Measurements from ENCODE around the gene ZMYM5.
"Not testable (repeated sequence)": the region's sequence is repeated elsewhere in the genome, so short reads cannot be mapped to it uniquely, and the experiment has no call there.

ZMYM5 gene

DNA sequence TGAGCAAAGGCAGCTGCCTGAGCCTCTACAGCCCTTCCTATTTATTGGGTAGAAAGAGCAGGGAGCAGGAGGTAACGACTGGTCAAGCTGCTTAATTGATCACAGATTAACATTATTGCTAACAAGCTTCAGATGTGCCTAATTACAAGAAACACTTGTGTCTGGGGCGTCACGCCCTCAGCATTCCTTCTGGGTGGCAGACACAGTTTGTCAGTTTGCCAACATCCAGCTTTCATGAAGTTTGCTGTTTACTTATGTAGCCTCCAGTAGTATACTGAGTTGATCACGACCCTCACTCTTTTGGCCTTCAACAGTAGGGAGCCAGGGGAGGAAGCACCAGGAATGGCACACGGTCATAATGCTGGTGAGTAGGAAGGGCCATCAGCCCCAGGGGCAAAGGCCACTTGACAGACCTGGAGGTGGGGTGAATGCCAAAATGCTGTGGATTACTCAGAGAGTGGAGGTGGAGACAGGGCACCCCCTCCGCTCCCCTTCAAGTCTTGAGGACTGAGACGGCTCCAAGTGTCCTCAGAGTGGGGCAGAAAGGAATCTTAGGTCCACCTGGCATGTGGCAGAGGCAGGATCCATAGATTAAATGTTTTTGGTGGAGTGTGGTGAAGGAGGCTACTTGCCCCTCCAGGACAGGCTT is 45.8 kb downstream of the ZMYM5 start:
- H3K4me3 ChIP-seq (ENCODE audit: low read depth, low read length) = no peak overlapping the region
- DNase-seq (ENCODE audit: low read depth) = no peak
- no peak for TF ChIP-seq CTCF (IDR thresholded peaks at IDR 0.05; ENCODE audit: control insufficient read depth, extremely low read depth, insufficient read depth)

DNA sequence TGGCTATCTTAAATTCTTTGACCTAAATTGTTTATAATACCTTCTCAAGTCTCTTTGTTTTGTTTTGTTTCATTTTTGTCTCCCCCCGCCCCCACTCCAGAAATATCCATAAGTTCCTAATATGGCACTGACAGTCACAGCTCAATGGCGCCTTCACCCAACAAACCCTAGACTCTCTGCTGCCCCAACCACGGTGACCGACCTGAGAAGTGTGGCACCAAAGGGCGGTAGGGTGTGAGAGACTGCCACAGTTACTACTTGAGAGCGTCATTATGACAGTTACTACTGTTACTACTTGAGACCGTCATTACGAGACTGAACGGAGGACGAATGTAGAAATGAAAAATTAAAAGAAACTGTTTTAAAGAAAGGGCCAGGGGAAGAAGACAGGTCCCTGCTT is 46.3 kb downstream of the ZMYM5 start:
- no peak overlapping the region for H3K4me3 ChIP-seq (ENCODE audit: low read depth, low read length)
- no peak for TF ChIP-seq CTCF (IDR thresholded peaks at IDR 0.05; ENCODE audit: control insufficient read depth, extremely low read depth, insufficient read depth)

GRCh38 chr13:19815842-19816241 is 47.6 kb downstream of the ZMYM5 start:
- DNase-seq (ENCODE audit: low read depth); H3K4me3 ChIP-seq (ENCODE audit: low read depth, low read length): not testable (repeated sequence)

More for the DNA sequence above, 46.3 kb downstream of the ZMYM5 start:
- no peak for DNase-seq (ENCODE audit: low read depth)

- no peak for TF ChIP-seq CTCF (IDR thresholded peaks at IDR 0.05; ENCODE audit: control insufficient read depth, extremely low read depth, insufficient read depth)
- no peak for DNase-seq (ENCODE audit: low read depth)
- H3K4me3 ChIP-seq (ENCODE audit: low read depth, low read length) = no peak overlapping the region
These were observed 52.2 kb downstream of the ZMYM5 start for GRCh38 chr13:19810996-19811881.

DNA sequence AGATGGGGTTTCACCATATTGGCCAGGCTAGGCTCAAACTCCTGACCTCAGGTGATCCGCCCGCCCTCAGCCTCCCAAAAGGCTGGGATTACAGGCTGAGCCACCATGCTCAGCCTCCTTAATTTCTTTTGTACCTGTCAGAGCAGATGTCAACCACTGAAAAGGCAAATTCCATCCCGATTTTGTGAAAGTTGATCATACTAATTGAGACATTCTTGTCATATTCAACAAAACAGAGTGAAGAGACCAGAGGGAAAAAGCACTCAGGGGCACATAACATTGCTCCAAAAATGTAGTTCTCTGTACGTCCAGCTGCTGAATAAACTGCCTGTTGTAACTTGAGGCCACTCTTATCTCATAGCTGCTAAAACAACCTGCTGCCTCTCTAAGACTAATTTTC is 53.3 kb downstream of the ZMYM5 start:
- DNase-seq (ENCODE audit: low read depth) = no peak
- TF ChIP-seq CTCF (IDR thresholded peaks at IDR 0.05; ENCODE audit: control insufficient read depth, extremely low read depth, insufficient read depth) = no peak
- no peak overlapping the region for H3K4me3 ChIP-seq (ENCODE audit: low read depth, low read length)

- no peak for DNase-seq (ENCODE audit: low read depth)
- H3K4me3 ChIP-seq (ENCODE audit: low read depth, low read length) = no peak overlapping the region
- TF ChIP-seq CTCF (IDR thresholded peaks at IDR 0.05; ENCODE audit: control insufficient read depth, extremely low read depth, insufficient read depth) = no peak
These were observed 57.7 kb downstream of the ZMYM5 start for GRCh38 chr13:19805765-19806164.

DNA sequence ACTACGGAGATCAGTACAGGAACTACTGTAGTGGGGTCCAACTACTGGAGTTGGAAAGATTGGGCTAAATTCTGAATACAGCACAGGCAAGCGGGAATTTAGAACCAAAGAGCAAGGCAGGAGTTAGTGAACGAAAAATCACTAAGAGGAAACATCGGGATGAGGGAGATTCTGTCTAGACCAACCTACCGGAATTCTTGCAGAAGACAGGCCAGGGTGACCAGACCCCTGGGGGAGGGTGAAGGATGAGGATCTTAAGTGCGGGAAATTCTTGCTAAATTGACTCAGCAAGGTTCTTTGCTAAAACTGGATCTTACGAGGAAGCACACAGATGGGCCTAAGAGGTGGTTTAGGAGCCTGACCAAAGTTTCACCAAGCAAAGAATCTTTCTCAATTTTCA is 67.5 kb downstream of the ZMYM5 start:
- no peak for DNase-seq (ENCODE audit: low read depth)
- TF ChIP-seq CTCF (IDR thresholded peaks at IDR 0.05; ENCODE audit: control insufficient read depth, extremely low read depth, insufficient read depth) = no peak
- H3K4me3 ChIP-seq (ENCODE audit: low read depth, low read length) = no peak overlapping the region
